Activated CD4-positive, alpha-beta T cell treated with anti-CD3 and anti-CD28 coated beads, Interleukin-2, amount 50 U/mL, for 1 hour (primary cell): ENCODE results near the gene PDZD4.
A peak's percentile ranks its signal among the peaks of the same experiment; 100 is the strongest.
"Not testable (repeated sequence)": the region's sequence is repeated elsewhere in the genome, so short reads cannot be mapped to it uniquely, and the experiment has no call there.

Experiments used
- DNase-seq: peaks from one replicate; pipeline ENCODE4 v3.0.0-alpha.2; 2020

Gene PDZD4

DNA sequence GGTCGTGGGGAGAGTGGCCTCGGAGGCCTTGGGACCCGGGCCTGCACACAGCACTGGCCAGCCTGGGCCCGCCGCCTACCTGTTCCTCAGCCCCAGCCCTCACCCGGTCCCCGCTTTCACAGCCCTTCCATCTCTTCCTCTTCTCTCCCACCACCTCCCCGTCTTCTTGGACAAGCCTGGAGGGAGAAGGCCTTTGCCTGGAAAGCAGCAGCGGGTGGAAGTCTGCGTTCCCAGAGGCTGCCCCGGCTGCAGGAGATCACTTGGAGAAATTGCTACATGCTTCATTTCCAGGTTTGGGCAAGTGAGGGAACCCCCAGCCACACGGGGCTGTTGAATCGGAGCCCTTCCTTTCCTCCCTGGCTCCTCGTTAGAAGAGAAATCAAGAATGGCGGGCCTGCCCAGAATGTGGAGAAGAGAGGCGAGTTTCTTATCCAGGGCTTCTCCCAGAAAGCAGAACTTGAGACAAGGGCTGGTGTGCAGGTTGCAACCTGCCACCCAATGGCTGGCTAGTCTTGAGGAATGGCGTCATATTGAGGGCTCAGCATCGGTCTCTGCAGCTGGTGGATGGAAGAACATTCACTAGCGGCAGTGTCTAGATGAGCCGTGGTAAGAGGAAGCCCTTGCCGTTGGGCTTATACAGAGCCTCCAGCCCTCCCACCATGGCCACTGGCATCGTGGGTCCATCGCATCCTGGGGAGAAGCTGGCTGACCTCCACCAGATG lies 1.2 kb upstream of the PDZD4 start:
- DNase-seq = no peak

DNA sequence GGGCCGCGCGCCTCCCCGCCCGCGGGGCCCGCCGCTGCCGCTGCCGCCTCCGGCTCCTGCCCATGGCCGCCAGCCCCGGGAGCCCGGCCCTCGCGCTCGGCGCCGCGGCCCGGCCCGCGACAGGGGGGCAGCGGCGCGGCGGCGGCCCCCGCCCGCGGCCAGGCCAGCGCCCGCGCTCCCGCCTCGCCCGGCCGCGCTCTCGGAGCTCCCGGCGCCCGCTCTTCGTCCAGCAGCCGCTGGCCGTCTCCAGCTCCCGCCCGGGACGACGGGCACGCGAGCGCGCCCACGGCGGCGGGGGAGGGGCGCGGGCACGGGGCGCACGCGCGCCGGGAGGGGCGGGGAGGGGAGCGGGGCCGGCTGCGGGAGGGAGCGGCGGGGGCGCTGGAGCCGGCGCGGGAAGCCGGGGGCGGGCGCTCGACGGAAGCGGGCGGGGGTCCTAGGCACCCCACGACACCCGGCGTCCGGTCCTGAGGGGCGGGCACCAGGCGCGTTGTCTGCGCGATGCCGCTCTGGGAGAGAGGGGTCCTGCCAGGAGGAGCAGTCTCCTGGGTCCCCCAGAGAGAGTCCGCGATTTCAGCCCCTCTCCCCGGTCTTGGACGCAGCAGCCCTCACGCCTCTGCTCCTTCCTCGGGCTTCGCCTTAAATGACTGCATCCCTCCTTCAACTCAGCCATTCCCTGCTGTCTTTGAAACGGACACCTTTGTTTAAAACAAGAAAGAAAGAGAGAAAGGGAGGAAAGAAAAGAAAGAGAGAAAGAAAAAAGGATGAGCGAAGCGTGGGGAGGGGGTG lies 490 bp upstream of the PDZD4 start:
- no peak for DNase-seq

DNA sequence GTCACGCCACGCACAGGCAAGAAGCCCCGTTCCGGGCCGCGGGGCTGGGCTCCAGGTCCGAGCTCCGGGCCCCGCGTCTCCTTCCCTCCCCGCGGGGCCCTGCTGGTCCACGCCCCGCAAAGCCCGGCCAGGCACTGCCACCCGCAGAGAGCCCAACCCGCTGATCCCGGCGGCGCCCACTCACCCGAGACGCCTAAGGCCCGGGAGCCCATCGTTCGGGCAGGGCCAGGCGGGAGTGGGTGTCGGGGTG lies 870 bp downstream of the PDZD4 start:
- no peak for DNase-seq

DNA sequence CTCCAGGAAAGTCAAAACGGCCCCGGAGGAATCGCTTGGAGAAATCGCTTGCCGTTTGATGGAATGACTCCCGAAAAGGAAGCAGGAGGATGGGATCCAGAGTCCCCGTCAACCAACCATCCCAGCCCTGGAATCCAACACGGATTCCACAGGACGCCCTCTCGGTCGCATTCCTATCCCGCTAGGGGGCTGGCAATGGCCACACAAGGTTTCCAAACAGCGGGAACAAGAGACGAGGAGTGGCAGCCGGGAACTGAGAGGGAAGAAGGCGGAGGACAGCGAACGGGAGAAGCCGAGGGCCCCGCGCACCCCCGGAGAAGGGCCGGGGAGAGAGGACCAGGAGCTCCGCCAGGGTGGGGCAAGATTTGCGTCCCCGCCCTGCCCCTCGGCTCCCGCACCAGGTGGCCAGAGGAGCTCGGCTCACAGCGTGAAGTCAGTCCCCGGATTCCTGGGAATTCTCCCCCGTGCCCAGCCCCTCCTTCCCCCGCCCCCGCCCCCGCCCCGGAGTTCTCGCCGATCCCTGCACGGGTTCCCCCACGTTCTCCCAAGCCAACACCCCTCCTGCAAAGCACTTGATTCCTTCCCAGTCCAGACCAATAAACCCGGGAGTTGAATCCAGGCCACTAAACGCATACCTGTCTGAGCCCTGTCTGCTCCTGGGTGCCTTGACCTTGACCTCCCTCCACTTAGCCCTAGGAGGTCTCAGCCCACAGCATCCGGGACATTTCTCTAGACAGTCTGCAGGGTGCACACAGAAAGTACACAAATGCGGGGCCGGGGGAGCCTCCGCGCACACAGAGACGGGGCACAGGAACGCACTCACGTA lies 1.4 kb downstream of the PDZD4 start:
- no peak for DNase-seq

DNA sequence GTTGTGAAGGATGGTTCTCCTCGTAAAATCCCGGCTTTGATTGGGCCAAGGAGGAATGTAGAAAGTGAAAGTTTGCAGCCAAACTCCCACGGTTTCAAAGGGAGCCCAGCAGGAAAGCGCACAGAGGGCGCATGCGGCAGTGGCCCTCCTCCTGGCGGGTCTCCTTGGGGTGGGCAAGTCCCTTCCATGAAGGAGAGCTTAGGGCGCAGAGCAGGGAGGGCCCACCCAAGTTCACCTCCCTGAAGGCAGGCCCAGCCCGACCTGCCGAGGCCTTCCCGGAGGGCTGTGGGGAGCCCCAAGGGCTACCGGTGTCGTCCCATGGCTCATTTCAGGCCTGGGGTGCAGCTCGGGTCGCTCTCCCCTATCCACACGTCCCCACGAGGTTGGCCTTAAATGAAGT lies 2.0 kb downstream of the PDZD4 start:
- DNase-seq = no peak

GRCh38 chrX:153827903-153828302 lies 2.4 kb downstream of the PDZD4 start:
- DNase-seq = no peak

DNA sequence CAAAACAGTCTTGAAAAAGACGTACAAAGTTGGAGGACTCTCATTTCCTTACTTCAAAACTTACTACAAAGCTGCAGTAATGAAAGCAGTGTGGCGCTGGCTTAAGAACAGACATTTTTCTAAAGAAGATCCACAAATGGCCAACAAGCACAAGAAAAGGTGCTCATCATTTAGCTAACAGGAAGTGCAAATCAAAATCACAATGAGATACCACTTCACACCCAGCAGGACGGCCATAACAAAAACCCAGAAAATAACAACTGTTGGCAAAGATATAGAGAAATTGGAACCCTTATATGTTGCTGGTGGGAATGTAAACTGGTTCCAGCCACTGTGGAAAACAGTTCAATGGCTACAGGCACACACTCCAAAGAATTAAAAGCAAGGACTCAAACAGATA lies 3.3 kb downstream of the PDZD4 start:
- DNase-seq = no peak

GRCh38 chrX:153825042-153825441 lies 5.3 kb downstream of the PDZD4 start:
- DNase-seq = no peak

GRCh38 chrX:153824348-153824747 lies 6.0 kb downstream of the PDZD4 start:
- DNase-seq = no peak

DNA sequence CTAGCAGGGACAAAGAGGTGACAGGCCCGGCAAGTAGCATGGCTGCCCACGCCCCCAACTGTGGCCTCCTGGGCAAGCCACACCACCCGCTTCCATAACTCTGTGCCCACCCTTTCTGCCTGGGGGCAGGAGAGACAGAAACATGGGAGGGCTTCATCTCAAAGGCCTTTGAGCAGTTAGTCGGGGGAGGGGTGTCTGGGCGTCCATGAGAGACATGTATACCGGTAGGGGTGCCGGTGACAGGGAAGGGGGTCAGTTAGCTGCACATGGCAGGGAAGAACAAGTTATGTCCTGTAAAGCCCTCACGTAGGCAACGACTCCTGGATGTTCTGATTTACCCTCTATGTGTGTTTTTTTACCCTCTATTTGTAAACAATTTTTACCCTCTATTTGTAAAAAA lies 9.3 kb downstream of the PDZD4 start:
- no peak for DNase-seq

DNA sequence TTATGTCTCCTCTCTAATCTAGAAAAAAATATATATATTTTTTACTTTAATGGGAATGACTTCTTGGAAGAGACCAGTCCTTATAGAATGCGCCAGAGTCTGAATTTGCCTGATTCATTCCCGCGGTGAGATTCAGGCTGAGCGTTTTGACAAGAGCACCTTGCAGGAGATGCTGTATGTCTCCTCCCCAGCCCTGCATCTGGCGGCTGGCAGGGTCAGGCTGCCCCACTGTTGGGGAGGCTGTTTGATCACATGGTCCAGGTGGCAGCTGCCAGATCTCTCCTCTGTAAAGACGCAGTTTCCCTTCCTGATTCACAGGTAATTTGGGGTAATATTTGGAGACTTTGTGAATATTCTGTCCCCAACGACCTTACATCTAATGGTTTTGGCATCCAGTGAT lies 9.7 kb downstream of the PDZD4 start:
- DNase-seq = no peak

DNA sequence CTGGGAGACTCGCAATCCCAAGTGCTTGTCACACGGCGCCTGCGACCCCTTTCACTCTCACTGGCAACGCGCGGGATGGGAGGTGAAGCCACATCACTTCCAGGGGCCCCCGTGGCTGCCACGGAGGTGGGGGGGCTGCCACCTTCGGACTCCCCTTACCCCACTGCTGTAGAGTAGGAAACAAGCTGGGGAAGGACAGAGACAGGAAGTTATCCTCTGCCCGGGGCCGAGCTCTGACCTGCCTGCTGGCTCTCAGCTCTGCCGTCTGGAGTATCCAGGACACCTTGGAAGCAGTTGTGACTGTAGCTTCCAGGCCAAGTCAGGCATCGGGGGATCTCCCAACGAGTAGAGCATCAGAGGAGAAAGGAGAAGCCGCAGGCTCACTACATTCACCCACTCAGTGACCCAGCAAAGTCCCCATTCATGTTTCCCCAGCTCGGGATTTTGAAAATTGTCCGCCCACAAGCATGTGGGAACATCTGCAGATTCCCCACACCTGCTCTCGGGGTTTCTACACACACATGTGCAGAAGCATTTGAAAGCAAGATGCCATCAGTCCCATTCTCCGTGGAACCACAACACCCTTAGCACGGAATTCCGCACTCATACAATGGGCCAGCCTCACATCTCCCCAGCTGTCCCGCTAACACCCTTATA lies 10.8 kb downstream of the PDZD4 start:
- no peak for DNase-seq

GRCh38 chrX:153818571-153819383 lies 11.6 kb downstream of the PDZD4 start:
- peak; percentile 48 for DNase-seq

- not testable (repeated sequence) for DNase-seq
These were observed 12.3 kb downstream of the PDZD4 start for GRCh38 chrX:153818064-153818463.

GRCh38 chrX:153816831-153817690 lies 13.3 kb downstream of the PDZD4 start:
- peak; percentile 46 for DNase-seq

DNA sequence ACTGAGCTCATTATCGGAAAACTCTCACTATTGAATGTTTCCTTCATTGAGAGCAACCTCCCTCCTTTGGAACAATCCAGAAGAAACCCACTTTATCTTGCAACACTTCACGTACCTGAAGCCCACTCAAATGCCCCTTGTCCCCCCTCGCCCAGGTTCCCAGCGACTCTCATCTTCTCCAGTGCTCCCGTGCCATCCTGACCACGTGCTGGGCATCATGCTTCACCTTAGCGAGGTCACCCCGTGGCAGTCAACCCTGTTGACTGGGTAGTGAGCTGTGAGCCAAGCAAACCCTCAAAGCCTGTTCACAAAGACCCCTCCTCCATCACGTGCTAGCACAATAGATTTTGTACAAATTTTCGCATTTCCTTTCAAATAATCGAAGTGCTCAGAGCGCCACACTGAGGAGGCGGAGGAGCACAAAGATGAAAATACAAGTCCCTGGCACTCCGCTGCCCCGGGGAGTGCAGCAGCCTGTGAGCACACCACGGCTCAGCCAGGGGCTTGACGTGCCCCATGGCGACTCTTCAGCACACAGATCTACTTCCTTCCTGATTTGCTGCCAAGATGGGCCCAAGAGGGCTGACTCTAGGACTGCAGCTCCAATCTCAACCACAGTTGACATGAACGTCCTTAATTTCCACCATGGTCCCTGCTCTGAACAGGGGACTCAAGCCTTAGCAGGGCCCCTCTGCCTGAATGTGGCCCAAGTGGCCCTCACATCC lies 15.6 kb downstream of the PDZD4 start:
- no peak for DNase-seq

- no peak for DNase-seq
These were observed 17.2 kb downstream of the PDZD4 start for GRCh38 chrX:153813161-153813560.

- no peak for DNase-seq
These were observed 18.1 kb downstream of the PDZD4 start for GRCh38 chrX:153812220-153812619.

- DNase-seq = no peak
These were observed 22.4 kb downstream of the PDZD4 start for GRCh38 chrX:153807976-153808375.

DNA sequence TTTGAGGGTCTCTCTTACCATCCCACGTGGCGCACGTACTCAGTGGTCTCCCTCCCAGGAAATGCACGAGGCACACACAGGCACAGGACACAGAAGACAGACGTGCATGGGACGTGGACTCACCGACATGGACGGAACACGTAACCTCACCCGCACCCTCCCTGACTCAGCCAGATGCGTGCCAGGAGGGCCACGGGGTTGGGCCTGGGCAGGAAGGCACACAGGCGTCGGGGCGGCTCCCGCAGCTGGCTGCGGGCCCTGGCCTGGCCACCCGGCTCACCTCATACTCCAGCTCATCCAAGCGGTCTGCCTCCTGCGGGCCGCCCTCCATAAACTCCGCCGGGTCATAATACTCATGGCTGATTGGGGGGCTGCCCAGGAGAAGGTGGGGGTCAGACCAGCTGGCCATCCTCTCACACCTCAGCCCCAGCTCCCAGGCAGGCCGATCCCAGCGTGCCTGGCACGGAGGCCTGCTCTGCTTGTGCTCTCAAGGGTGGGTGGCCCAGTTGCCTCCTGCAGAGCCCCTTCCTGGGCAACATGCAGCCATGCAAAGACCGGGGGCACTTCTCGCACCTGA lies 23.3 kb downstream of the PDZD4 start:
- no peak for DNase-seq
